Measurements from ENCODE around the gene FBXW2. TPM values are rescaled to one million over a fixed set of nuclear protein-coding genes. Genes with fewer than 3 reads are reported as not detected.

Gene FBXW2
- total and polyA plus RNA-seq, 10 of the 15 experiments (the other 5 are each of a cell fraction or from before 2014, with no cell fraction given) = 2.9 to 56.9 (median 39.1) TPM

DNA sequence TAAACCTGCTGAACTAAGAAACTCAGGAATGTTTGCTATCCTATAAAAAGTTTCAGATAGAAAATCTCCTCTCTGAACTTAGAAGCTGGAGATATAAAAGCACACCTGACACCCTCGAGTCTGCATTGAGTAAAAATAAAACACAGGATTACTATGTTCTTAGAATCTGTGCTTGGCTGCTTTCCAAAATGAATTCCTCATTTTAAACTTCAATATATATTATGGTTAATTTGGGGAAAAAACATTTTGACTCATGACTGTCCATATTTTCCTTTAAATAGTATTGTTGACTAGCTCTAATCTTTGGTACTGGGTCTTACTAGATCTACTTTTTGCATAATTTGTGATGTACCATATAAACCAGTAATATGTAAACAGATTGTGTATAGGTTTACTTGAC lies 36.7 kb downstream of the FBXW2 start:
- ATAC-seq (no peak), FAIRE-seq (no peak), DNase-seq (ENCODE audit: low read depth, low spot score) (no peak)
- no peaks in the 10 kb centered on the region for H4K20me1 ChIP-seq (ENCODE audit: control insufficient read depth, insufficient read depth)
- no peak overlapping the region for H3K4me2 ChIP-seq (ENCODE audit: control insufficient read depth, insufficient read depth)
- H3K9me3 ChIP-seq (replicated peaks; ENCODE audit: control insufficient read depth, insufficient read depth, low read length) = no peaks in the 10 kb centered on the region
- intact Hi-C loops (cut with micrococcal nuclease; ENCODE audit: unreplicated experiment) (loop anchor here (1.0 to 2.0 kb wide), 3 partner anchors 180 to 304 kb away; no protein-coding TSS in a partner anchor), in situ Hi-C loops (cut with MboI) (loop anchor here (5.0 kb wide), 1 partner anchor 181 kb away; no protein-coding TSS in a partner anchor)
- no peak overlapping the region for H3K9ac ChIP-seq (ENCODE audit: control insufficient read depth, insufficient read depth, low read length)
- POLR2A ChIA-PET = interaction anchor here (0.6 to 1.1 kb wide), 2 partner anchors 294 to 388 kb away, joined by 3 read pairs; no protein-coding TSS in a partner anchor
- CTCF ChIA-PET = interaction anchor here (0.6 to 6.2 kb wide), 44 partner anchors 10 to 1232 kb away, joined by 3 to 109 read pairs (median 6); partner anchors contain the start of genes C5 and FBXW2
- H3K27ac ChIP-seq (ENCODE audit: control insufficient read depth, insufficient read depth) = no peak overlapping the region
- no peak for TF ChIP-seq POLR2AphosphoS2 (IDR thresholded peaks at IDR 0.05; ENCODE audit: low read depth, low read length)
- TF ChIP-seq CHD2 (IDR thresholded peaks at IDR 0.05; ENCODE audit: borderline replicate concordance, low read depth, low read length) = no peak
- no peak for TF ChIP-seq RAD51 (IDR thresholded peaks at IDR 0.05)
- TF ChIP-seq, protein P1, sequence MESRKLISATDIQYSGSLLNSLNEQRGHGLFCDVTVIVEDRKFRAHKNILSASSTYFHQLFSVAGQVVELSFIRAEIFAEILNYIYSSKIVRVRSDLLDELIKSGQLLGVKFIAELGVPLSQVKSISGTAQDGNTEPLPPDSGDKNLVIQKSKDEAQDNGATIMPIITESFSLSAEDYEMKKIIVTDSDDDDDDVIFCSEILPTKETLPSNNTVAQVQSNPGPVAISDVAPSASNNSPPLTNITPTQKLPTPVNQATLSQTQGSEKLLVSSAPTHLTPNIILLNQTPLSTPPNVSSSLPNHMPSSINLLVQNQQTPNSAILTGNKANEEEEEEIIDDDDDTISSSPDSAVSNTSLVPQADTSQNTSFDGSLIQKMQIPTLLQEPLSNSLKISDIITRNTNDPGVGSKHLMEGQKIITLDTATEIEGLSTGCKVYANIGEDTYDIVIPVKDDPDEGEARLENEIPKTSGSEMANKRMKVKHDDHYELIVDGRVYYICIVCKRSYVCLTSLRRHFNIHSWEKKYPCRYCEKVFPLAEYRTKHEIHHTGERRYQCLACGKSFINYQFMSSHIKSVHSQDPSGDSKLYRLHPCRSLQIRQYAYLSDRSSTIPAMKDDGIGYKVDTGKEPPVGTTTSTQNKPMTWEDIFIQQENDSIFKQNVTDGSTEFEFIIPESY (IDR thresholded peaks at IDR 0.05) = no peak
- TF ChIP-seq JUNB (IDR thresholded peaks at IDR 0.05) = no peak
- TF ChIP-seq ATF7 (IDR thresholded peaks at IDR 0.05; ENCODE audit: low read depth) = no peak
- no peak for TF ChIP-seq NR2F1 (conservative IDR thresholded peaks at IDR 0.05)
- TF ChIP-seq RB1 (IDR thresholded peaks at IDR 0.05; ENCODE audit: borderline replicate concordance) = no peak
- no peak for TF ChIP-seq TAF1 (IDR thresholded peaks at IDR 0.05; ENCODE audit: borderline replicate concordance, low read depth, low read length)
- TF ChIP-seq, protein P2, sequence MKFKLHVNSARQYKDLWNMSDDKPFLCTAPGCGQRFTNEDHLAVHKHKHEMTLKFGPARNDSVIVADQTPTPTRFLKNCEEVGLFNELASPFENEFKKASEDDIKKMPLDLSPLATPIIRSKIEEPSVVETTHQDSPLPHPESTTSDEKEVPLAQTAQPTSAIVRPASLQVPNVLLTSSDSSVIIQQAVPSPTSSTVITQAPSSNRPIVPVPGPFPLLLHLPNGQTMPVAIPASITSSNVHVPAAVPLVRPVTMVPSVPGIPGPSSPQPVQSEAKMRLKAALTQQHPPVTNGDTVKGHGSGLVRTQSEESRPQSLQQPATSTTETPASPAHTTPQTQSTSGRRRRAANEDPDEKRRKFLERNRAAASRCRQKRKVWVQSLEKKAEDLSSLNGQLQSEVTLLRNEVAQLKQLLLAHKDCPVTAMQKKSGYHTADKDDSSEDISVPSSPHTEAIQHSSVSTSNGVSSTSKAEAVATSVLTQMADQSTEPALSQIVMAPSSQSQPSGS (IDR thresholded peaks at IDR 0.05; ENCODE audit: low read length) = no peak
- H3K4me3 ChIP-seq = no peak overlapping the region
- H3K4me1 ChIP-seq (ENCODE audit: control insufficient read depth, insufficient read depth, low read length) = peaks cover 9% of the 10 kb centered on the region
- RAD21 ChIA-PET (ENCODE audit: unreplicated experiment) = interaction anchor here (0.6 to 4.0 kb wide), 14 partner anchors 10 to 305 kb away, joined by 3 to 45 read pairs (median 7); partner anchors contain the start of genes C5 and FBXW2
- no peaks in the 10 kb centered on the region for H3K27me3 ChIP-seq (replicated peaks in 1 of 2; ENCODE audit: control insufficient read depth in 2 of 2, insufficient read depth in 2 of 2, low read length in 1 of 2)
- no peaks in the 10 kb centered on the region for H3K79me2 ChIP-seq (ENCODE audit: control insufficient read depth, insufficient read depth, low read length)
- WGBS (ENCODE audit: insufficient coverage, insufficient replicate concordance, low lambda C conversion rate, missing lambda C conversion rate) = 0% methylated on average over 1 of the region's 1 CpG
- SMC1A ChIA-PET (ENCODE audit: uncharacterized antibody, unreplicated experiment) = interaction anchor here (0.6 to 5.9 kb wide), 27 partner anchors 12 to 570 kb away, joined by 3 to 73 read pairs (median 4); no protein-coding TSS in a partner anchor
- no TSS peak for BruUV-seq (replicated peaks)
- no peak overlapping the region for H2AFZ ChIP-seq (ENCODE audit: control insufficient read depth, low read depth, low read length)
- peaks cover 2 to 13% of the 10 kb centered on the region in 2 experiments; a peak in 3 of 4 replicates for H3K36me3 ChIP-seq (ENCODE audit: control insufficient read depth in 2 of 2, insufficient read depth in 2 of 2, low read length in 1 of 2)

Data from GM12878 (cell line).